Lung microvascular endothelial cell (primary cell): ENCODE results near the gene SERPINB2. TPM values are rescaled to one million over a fixed set of nuclear protein-coding genes. Genes with fewer than 3 reads are reported as not detected.
A peak's percentile ranks its signal among the peaks of the same experiment; 100 is the strongest.
"Not testable (repeated sequence)": the region's sequence is repeated elsewhere in the genome, so short reads cannot be mapped to it uniquely, and the experiment has no call there.

Source experiments
- DNase-seq, 2 donors: peaks; one replicate each; pipeline versions ENCODE4 v3.0.0 to v3.0.0-alpha.2; 2010; ENCODE audit warnings: low read depth in 2 of 2
- total RNA-seq: library from RNA; depleted of rRNA; stranded (reverse); fragments of >200 nt; gene quantifications from 2 replicates; pipeline ENCODE4 v1.2.1, GENCODE V29; 2014

SERPINB2 gene
- total RNA-seq, 1 donor from 2014 or later = 0.20 TPM

GRCh38 chr18:63936156-63936931 lies 48.8 kb downstream of the SERPINB2 start:
- DNase-seq = peak; percentile 62 to 66

- no peak for DNase-seq
Observed at GRCh38 chr18:63936932-63937393, 49.5 kb downstream of the SERPINB2 start.

GRCh38 chr18:63940008-63940407 lies 52.5 kb downstream of the SERPINB2 start:
- no peak for DNase-seq

- DNase-seq = not testable (repeated sequence)
Observed at GRCh38 chr18:63940543-63941050, 53.1 kb downstream of the SERPINB2 start.

GRCh38 chr18:63947051-63947790 lies 59.7 kb downstream of the SERPINB2 start:
- no peak for DNase-seq

- peak in 1 of 2 donors; percentile 36 for DNase-seq
Observed at GRCh38 chr18:63949068-63949737, 61.7 kb downstream of the SERPINB2 start, which contains the start of gene HMSD. TSS of gene HMSD (plus strand) at chr18:63949301. CDS start at chr18:63953456, 4,155 bp downstream.

GRCh38 chr18:63951302-63951705 lies 63.8 kb downstream of the SERPINB2 start:
- DNase-seq = peak in 1 of 2 donors; percentile 33

Other genes starting within 250 kb of the SERPINB2 start
- not detected in 2 replicates for gene SERPINB4, start 243.4 kb upstream of the SERPINB2 start, total RNA-seq
- not detected in 2 replicates for gene SERPINB3, start 225.8 kb upstream of the SERPINB2 start, total RNA-seq
- not detected in 2 replicates for gene SERPINB11, start 184.7 kb upstream of the SERPINB2 start, total RNA-seq
- gene SERPINB7, start 112.3 kb upstream of the SERPINB2 start, total RNA-seq = 0.22 TPM in 1 of 2 replicates, not detected in the other
- not detected in 2 replicates for gene SERPINB10, start 20.3 kb downstream of the SERPINB2 start, total RNA-seq
- gene HMSD, start 61.6 kb downstream of the SERPINB2 start, total RNA-seq = not detected in 2 replicates
- gene SERPINB8, start 82.4 kb downstream of the SERPINB2 start, total RNA-seq = 2.2 and 8.5 TPM in 2 replicates